ENCODE data around the gene BDH1.
A peak's percentile ranks its signal among the peaks of the same experiment; 100 is the strongest.
"Not testable (repeated sequence)": the region's sequence is repeated elsewhere in the genome, so short reads cannot be mapped to it uniquely, and the experiment has no call there.

Gene BDH1, protein sequence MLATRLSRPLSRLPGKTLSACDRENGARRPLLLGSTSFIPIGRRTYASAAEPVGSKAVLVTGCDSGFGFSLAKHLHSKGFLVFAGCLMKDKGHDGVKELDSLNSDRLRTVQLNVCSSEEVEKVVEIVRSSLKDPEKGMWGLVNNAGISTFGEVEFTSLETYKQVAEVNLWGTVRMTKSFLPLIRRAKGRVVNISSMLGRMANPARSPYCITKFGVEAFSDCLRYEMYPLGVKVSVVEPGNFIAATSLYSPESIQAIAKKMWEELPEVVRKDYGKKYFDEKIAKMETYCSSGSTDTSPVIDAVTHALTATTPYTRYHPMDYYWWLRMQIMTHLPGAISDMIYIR

DNA sequence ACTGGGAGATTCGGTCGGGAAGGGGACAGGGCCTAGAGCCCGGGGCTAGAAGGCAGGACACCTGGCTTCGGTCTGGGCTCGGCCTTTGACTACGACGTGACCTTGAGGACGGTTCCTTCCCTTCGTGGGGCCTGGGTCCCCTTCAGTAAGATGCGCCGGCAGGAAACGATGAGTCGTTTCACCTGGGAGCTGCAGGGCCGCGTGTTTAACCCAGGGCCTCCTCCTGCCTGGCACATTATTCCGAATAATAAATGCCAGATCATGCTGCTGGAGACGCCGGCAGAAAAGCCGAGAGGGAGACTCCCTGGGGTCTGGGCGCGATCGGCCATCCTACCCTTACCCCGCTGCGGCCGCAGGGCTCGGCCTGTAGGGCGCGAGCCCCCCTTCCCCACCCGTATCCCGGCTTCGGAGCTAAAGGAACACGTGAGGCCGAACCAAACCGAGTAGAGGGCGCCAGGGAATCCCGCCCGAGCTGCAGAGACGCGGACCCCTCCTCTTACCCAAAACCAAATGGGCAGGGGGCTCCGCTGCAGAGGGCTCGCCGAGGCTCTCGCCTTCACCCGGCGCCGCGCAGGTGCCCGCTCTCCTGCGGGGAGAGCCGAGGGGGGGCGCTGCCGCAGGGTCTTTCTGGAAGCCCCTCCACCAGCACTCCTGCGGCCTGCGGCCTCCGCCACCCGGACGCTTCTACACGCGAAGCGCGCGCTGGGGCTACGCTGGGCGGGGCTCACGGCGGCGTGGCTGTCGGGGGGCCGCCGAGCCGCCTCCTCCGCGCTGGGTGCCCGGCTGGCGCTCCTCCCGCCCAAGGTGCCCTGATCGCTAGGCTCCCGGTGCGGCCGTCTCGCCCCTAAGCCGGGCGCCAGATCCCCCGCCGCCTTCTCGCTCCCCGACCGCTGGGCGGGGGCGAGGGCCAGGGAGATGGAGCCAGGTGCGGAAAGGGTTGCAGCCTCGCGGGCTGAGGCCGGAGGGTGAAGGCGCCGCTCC is at the start of gene BDH1:
Gene BDH1 (minus strand): TSS at position 688 of the 981 bp plus-strand sequence. CDS start 9,525 bp downstream, outside the sequence.
- H3K4me3 ChIP-seq (ENCODE audit: low read depth, low read length): peak within 1 kb of the TSS; percentile 95
- DNase-seq (ENCODE audit: low read depth): no peak
- TF ChIP-seq, protein P1, sequence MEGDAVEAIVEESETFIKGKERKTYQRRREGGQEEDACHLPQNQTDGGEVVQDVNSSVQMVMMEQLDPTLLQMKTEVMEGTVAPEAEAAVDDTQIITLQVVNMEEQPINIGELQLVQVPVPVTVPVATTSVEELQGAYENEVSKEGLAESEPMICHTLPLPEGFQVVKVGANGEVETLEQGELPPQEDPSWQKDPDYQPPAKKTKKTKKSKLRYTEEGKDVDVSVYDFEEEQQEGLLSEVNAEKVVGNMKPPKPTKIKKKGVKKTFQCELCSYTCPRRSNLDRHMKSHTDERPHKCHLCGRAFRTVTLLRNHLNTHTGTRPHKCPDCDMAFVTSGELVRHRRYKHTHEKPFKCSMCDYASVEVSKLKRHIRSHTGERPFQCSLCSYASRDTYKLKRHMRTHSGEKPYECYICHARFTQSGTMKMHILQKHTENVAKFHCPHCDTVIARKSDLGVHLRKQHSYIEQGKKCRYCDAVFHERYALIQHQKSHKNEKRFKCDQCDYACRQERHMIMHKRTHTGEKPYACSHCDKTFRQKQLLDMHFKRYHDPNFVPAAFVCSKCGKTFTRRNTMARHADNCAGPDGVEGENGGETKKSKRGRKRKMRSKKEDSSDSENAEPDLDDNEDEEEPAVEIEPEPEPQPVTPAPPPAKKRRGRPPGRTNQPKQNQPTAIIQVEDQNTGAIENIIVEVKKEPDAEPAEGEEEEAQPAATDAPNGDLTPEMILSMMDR (IDR thresholded peaks at IDR 0.05; ENCODE audit: control insufficient read depth, extremely low read depth, insufficient read depth): no peak

DNA sequence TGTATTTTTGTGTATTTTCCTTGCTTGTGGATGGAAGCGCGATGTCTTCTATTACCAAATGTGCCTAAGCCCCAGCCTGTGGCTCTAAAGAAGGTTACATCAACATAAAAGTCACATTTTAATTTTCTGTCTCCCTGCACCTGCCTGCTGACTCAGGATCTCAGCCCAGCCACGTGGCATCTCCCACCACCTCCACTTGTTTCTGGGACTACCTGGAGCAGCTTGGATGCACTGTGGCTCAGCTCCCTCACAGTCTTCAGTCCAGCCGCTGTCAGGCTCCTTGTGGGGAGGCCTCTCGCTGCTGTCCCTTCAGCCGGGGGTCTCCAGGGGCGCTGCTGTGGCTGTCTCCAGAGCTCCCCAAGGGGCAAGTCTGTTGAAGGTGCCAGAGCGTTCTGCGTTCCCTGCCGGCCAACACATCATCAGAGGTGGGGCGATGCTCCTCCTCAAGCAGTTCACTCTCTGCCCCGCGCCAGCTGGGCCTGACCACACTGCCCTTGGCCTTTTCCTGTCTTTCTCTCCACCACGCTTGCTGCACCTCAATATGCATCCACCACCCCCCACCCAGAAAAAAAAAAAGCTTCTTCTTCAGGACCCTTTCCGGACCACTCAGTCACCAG is 47.7 kb upstream of the BDH1 start:
- DNase-seq (ENCODE audit: low read depth): no peak
- TF ChIP-seq, protein P1 (IDR thresholded peaks at IDR 0.05; ENCODE audit: control insufficient read depth, extremely low read depth, insufficient read depth): no peak
- H3K4me3 ChIP-seq (ENCODE audit: low read depth, low read length): no peak overlapping the region

DNA sequence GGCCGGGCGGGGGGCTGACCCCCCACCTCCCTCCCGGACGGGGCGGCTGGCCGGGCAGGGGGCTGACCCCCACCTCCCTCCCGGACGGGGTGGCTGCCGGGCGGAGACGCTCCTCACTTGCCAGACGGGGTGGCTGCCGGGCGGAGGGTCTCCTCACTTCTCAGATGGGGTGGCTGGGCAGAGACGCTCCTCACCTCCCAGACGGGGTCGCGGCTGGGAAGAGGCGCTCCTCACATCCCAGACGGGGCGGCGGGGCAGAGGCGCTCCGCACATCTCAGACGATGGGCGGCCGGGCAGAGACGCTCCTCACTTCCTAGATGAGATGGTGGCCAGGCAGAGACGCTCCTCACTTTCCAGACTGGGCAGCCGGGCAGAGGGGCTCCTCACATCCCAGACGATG is 46.6 kb upstream of the BDH1 start:
- DNase-seq (ENCODE audit: low read depth); H3K4me3 ChIP-seq (ENCODE audit: low read depth, low read length): not testable (repeated sequence)

DNA sequence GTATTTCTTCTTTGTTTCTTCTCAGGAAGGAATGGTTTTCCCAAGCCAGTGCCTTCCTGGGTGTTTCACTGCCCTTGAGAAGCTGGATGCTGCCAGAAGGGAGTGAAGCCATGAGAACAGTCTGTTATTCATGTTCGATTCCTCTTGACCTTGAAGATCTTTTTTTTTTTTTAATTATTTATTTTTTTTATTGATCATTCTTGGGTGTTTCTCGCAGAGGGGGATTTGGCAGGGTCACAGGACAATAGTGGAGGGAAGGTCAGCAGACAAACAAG is 45.7 kb upstream of the BDH1 start:
- DNase-seq (ENCODE audit: low read depth); H3K4me3 ChIP-seq (ENCODE audit: low read depth, low read length): not testable (repeated sequence)

DNA sequence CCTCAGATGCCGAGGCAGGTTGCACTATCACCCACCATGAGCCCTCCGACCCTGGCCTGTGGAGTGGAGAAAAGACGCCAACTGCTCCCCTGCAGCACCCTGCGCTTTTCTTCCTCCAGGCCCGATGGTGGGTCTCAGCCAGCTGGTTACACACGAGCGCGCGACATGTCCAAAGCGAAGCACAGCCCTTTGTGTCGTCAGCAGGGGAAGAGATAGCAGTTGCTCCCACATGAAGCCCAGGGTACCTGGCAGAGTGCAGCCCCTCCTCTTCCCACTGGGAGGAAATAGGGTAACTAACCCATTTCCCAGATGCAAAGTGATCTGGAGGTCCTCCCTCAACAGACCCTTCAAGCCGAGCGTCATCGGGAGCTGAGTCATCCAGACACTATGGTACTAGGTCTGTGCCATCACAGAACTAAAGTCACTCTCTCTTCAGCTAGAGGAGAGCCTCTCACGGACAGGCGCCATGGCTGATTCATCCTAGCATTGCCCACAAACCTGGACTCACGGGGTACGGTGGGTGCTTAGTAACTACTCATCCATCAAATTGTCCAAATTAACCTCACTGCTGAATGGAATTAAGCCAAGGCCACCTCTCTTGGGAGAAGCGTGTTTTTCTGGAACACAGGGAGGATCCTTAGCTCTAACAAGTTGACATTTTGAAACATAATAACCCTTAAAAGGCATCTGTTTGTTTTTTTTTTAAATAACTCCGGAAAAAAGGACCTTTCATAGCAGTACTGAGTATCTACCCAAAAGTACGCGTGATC is 45.2 kb upstream of the BDH1 start:
- TF ChIP-seq, protein P1 (IDR thresholded peaks at IDR 0.05; ENCODE audit: control insufficient read depth, extremely low read depth, insufficient read depth): no peak
- no peak overlapping the region for H3K4me3 ChIP-seq (ENCODE audit: low read depth, low read length)
- no peak for DNase-seq (ENCODE audit: low read depth)

DNA sequence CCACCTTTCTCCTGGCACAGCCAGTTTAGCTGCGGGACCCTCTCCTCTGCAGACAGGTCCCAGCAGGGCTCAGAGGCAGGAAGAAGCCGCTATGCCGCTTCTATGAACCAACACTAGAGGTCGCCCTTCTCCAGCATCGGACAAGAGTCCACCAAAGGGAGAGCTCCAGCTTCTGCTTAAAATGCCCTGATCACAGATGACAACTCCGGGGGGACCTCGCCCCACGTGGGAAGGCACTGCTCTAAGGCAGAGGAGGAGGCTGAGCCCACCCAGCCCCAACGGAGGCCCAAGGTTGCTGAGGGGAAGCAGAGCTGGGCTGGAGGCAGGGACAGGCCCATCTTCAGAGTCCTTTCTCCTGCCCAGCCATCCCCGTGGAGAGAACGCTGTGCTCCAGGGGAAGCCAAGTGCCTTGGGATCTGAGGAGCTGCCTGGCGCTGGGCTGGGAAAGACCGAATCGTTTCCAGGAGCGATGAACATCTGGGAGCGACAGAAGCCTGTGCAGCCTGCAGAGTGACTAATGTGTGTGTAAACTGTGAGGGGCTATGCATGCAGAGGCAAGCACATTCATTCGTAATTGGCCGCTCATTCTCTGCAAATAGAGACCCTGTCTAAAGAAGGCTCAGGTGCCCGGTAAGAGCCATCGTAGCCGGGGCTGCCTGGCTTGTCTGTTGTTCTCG is 43.5 kb upstream of the BDH1 start:
- no peak overlapping the region for H3K4me3 ChIP-seq (ENCODE audit: low read depth, low read length)
- TF ChIP-seq, protein P1 (IDR thresholded peaks at IDR 0.05; ENCODE audit: control insufficient read depth, extremely low read depth, insufficient read depth): peak; percentile 81
- DNase-seq (ENCODE audit: low read depth): peak; percentile 35

DNA sequence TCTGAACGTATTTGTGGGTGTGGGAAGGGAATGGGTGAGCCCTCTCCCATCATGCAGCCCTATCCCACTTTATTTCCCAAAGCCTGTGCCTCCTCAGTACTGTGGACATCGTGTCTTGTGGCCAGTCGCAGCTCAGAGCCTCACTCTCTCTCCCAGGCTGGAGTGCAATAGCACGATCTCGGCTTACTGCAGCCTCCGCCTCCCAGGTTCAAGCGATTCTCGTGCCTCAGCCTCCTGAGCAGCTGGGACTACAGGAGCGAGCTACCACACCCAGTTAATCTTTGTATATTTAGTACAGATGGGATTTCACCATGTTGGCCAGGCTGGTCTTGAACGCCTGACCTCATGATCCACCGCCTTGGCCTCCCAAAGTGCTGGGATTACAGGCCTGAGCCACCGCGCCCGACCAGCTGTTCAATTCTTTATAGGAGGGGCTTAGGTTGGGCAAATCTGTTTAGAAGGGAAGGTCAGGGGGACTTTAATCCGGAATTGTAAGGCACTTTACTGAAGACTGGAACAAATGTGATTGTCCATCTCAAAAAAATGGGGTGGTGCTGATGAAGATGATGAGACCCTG is 42.7 kb upstream of the BDH1 start:
- no peak overlapping the region for H3K4me3 ChIP-seq (ENCODE audit: low read depth, low read length)
- DNase-seq (ENCODE audit: low read depth): no peak
- TF ChIP-seq, protein P1 (IDR thresholded peaks at IDR 0.05; ENCODE audit: control insufficient read depth, extremely low read depth, insufficient read depth): no peak
